K562 (cell line): ENCODE measurements around the gene SLC18B1. TPM values are rescaled to one million over a fixed set of nuclear protein-coding genes. Genes with fewer than 3 reads are reported as not detected.

ENCODE experiments used
- CLOCK ChIP-seq: fragments of 250-450 bp; sonication (Bioruptor Pico); IDR thresholded peaks from 2 replicates; pipeline ENCODE4 v1.4.0; 2020; ENCODE audit warnings: mild to moderate bottlenecking, moderate library complexity, borderline replicate concordance
- ETS1 ChIP-seq: conservative IDR thresholded peaks from 2 replicates; pipeline ENCODE4 v1.6.1; 2011; ENCODE audit warnings: low read depth, mild to moderate bottlenecking, low read length; ENCODE audit not compliant: control insufficient read depth
- POLR2AphosphoS2 ChIP-seq: IDR thresholded peaks from 2 replicates; pipeline ENCODE4 v1.6.1; 2012; ENCODE audit warnings: low read length, improper control_type of control experiment
- SUPT5H ChIP-seq: fragments of 450-650 bp; IDR thresholded peaks from 2 replicates; pipeline ENCODE4 v1.6.1; 2016
- ZNF175 ChIP-seq: fragments of 200-800 bp; sonication (Bioruptor generic); IDR thresholded peaks from 2 replicates; pipeline ENCODE4 v1.6.1; 2016; ENCODE audit warnings: low read depth, mild to moderate bottlenecking, missing genetic modification characterization, missing compliant biosample characterization
- ZNF785 ChIP-seq: fragments of 250-450 bp; sonication (Bioruptor Pico); IDR thresholded peaks from 2 replicates; pipeline ENCODE4 v1.4.0; 2020; ENCODE audit warnings: mild to moderate bottlenecking
- polyA plus RNA-seq, 8 experiments: library from polyadenylated mRNA; depleted of rRNA in 4 of 8; stranded (reverse) in 5 of 8; unstranded in 3 of 8; fragments of >200 nt; fragmentation: Nextera tagmentation in 2 of 8; fragmentation: Illumina TruSeq in 1 of 8; extraction: Ambion mirVana in 2 of 8; extraction: Trizol in 1 of 8; gene quantifications; 2 replicates each; pipeline versions ENCODE4 v1.2.1 to v1.2.3, GENCODE V29; 2011 to 2014; ENCODE audit warnings: inconsistent platforms in 1 of 8, missing spikeins in 1 of 8
- total RNA-seq, 7 experiments: library from RNA; depleted of rRNA in 6 of 7; stranded (reverse); fragments of >200 nt in 6 of 7; fragmentation: Illumina TruSeq in 2 of 7; extraction: Trizol in 2 of 7; gene quantifications; 2 replicates each; pipeline versions ENCODE4 v1.2.1 to v1.2.3, GENCODE V29; 2011 to 2021; ENCODE audit warnings: low replicate concordance in 1 of 7

Gene SLC18B1
- total and polyA plus RNA-seq, 9 of the 15 experiments (the other 6 are each of a cell fraction or from before 2014, with no cell fraction given), result 10.4 to 49.1 (median 32.0) TPM

GRCh38 chr6:132819405-132820161 lies 21.1 kb upstream of the SLC18B1 start (continued):
- TF ChIP-seq CLOCK (CRISPR knock-in tag) (no peak), ETS1 (no peak), SUPT5H (peak; percentile 73), ZNF785 (CRISPR knock-in tag) (no peak), POLR2AphosphoS2 (peak; percentile 64), ZNF175 (CRISPR knock-in tag) (no peak)
